H1 (cell line): ENCODE results near the gene CPE. TPM values are rescaled to one million over a fixed set of nuclear protein-coding genes. Genes with fewer than 3 reads are reported as not detected.

Source experiments
- NRF1 ChIP-seq: IDR thresholded peaks from 2 replicates; pipeline ENCODE4 v1.6.1; 2011; ENCODE audit warnings: mild to moderate bottlenecking, low read depth, low read length, improper control_type of control experiment
- POU5F1 ChIP-seq: IDR thresholded peaks from 2 replicates; pipeline ENCODE4 v1.6.1; 2011; ENCODE audit warnings: low read depth, mild to moderate bottlenecking, low read length, moderate library complexity
- YY1 ChIP-seq: IDR thresholded peaks from 2 replicates; pipeline ENCODE4 v1.6.1; 2011; ENCODE audit warnings: low read depth, mild to moderate bottlenecking, low read length
- polyA plus RNA-seq, 7 experiments: library from polyadenylated mRNA; depleted of rRNA in 3 of 7; stranded (reverse) in 5 of 7; unstranded in 2 of 7; fragments of >200 nt in 5 of 7; fragments of 200-250 nt in 2 of 7; gene quantifications; 1 replicate in 5 of 7; 2 replicates in 1 of 7; 4 replicates in 1 of 7; pipeline versions ENCODE4 v1.2.1 to v1.2.3, GENCODE V29; 2011 to 2013; ENCODE audit warnings: missing spikeins in 2 of 7, mixed read lengths in 2 of 7
- total RNA-seq: library from RNA; stranded (reverse); fragmentation: NEBNext Ultra II Directional; extraction: Animal tissue kit (Norgen Biotek cat#: 25700); gene quantifications from 2 replicates; pipeline ENCODE4 v1.2.1, GENCODE V29; 2021
- TF ChIP-seq, protein P1 (sequence below): IDR thresholded peaks from 2 replicates; pipeline ENCODE4 v1.6.1; 2011; ENCODE audit warnings: low read depth, mild to moderate bottlenecking, low read length; ENCODE audit not compliant: insufficient read depth

CPE gene
- total and polyA plus RNA-seq, 2 of the 8 experiments (the other 6 are each of a cell fraction or from before 2014, with no cell fraction given) = 9.4 to 10.2 TPM

DNA sequence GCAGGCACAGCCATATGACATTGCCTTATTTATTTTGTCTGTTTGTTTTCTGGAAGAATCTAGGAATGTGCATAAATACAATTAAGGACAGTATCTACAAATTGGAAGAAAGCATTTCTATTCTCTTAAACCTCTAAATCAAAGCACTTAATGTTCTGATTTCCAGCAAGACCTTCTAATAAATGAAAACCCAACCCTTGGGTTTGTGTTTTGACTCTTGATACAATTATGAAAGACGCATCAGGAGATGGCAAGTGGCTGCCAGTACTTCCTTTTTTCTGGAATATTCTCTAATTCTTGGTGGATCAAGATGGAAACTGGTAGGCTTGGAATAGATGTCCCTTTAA is 437 bp upstream of the CPE start (continued):
- no peak for TF ChIP-seq POU5F1
- no peak for TF ChIP-seq YY1
- no peak for TF ChIP-seq NRF1
- TF ChIP-seq, protein P1, sequence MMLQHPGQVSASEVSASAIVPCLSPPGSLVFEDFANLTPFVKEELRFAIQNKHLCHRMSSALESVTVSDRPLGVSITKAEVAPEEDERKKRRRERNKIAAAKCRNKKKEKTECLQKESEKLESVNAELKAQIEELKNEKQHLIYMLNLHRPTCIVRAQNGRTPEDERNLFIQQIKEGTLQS = no peak
- TF ChIP-seq, all 59 proteins: peak for 0
